ENCODE results near the gene MGAT2. TPM values are rescaled to one million over a fixed set of nuclear protein-coding genes. Genes with fewer than 3 reads are reported as not detected.
A peak's percentile ranks its signal among the peaks of the same experiment; 100 is the strongest.
"Not testable (repeated sequence)": the region's sequence is repeated elsewhere in the genome, so short reads cannot be mapped to it uniquely, and the experiment has no call there.

The MGAT2 gene
- total RNA-seq, 6 donors from 2014 or later, result 14.7 to 41.7 (median 25.5) TPM

DNA sequence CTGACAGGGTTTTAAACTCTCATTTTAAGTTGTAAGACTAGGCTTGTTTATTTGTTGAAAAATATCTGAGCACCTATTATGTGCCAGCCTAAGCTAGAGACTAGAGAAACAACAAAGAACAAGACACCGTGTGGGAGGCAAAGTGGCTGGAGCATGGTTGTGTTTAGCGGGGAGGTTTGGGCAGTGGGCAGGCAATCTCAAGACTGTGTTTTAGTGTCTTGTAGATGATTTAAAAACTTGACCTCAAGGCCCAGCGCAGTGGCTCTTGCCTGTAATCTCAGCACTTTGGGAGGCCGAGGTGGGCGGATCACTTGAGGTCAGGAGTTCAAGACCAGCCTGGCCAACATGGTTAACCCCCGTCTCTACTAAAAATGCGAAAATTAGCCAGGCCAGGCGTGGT lies 7.9 kb upstream of the MGAT2 start:
- no peak for ATAC-seq (ENCODE audit: low FRiP score in 2 of 2)
- Histone ChIP-seq H3K9me3 (no peaks in the 10 kb centered on the region), H3K27ac (no peak overlapping the region), H3K27me3 (no peaks in the 10 kb centered on the region), H3K4me3 (no peak overlapping the region), H3K4me1 (peaks cover 0 to 1% (median 0%) of the 10 kb centered on the region in 4 donors), H3K36me3 (peaks cover 0 to 13% (median 0%) of the 10 kb centered on the region in 4 donors)
- TF ChIP-seq POLR2AphosphoS5 (IDR thresholded peaks at IDR 0.05), result no peak
- TF ChIP-seq POLR2A (IDR thresholded peaks at IDR 0.05), result no peak
- TF ChIP-seq, protein P1, sequence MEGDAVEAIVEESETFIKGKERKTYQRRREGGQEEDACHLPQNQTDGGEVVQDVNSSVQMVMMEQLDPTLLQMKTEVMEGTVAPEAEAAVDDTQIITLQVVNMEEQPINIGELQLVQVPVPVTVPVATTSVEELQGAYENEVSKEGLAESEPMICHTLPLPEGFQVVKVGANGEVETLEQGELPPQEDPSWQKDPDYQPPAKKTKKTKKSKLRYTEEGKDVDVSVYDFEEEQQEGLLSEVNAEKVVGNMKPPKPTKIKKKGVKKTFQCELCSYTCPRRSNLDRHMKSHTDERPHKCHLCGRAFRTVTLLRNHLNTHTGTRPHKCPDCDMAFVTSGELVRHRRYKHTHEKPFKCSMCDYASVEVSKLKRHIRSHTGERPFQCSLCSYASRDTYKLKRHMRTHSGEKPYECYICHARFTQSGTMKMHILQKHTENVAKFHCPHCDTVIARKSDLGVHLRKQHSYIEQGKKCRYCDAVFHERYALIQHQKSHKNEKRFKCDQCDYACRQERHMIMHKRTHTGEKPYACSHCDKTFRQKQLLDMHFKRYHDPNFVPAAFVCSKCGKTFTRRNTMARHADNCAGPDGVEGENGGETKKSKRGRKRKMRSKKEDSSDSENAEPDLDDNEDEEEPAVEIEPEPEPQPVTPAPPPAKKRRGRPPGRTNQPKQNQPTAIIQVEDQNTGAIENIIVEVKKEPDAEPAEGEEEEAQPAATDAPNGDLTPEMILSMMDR (IDR thresholded peaks at IDR 0.05), result no peak
- TF ChIP-seq EP300 (IDR thresholded peaks at IDR 0.05), result no peak
- no peak for DNase-seq
- WGBS, 2 donors, result 93 to 96% methylated on average over 6 to 7 of the region's 8 CpGs

DNA sequence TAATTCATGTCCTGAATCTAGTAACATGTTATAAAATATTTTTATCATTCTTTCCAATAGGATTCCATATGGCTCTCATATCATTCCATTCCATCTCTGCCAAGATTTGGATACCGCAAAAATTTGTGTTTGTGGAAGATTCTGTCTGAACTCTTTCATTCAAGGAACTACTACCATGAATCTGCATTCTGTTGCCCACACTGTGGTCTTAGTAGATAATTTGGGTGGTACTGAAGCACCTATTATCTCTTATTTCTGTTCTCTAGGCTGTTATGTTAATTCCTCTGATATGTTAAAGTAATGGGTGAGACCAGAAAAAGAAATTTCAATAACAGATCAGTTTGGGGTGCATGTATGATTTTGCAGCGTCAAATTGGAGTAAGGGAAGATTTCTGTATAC lies 6.4 kb upstream of the MGAT2 start:
- Histone ChIP-seq H3K36me3 (peaks cover 4 to 21% (median 8%) of the 10 kb centered on the region in 4 donors), H3K27me3 (no peaks in the 10 kb centered on the region), H3K27ac (no peak overlapping the region), H3K9me3 (no peaks in the 10 kb centered on the region), H3K4me1 (peaks cover 6 to 9% (median 7%) of the 10 kb centered on the region in 4 donors), H3K4me3 (no peak overlapping the region)
- no peak for DNase-seq
- no peak for ATAC-seq (ENCODE audit: low FRiP score in 2 of 2)
- 93 to 99% methylated on average over 2 of the region's 2 CpGs for WGBS, 2 donors
- no peak for TF ChIP-seq POLR2A (IDR thresholded peaks at IDR 0.05)
- TF ChIP-seq POLR2AphosphoS5 (IDR thresholded peaks at IDR 0.05), result no peak
- no peak for TF ChIP-seq EP300 (IDR thresholded peaks at IDR 0.05)
- TF ChIP-seq, protein P1 (IDR thresholded peaks at IDR 0.05), result no peak

DNA sequence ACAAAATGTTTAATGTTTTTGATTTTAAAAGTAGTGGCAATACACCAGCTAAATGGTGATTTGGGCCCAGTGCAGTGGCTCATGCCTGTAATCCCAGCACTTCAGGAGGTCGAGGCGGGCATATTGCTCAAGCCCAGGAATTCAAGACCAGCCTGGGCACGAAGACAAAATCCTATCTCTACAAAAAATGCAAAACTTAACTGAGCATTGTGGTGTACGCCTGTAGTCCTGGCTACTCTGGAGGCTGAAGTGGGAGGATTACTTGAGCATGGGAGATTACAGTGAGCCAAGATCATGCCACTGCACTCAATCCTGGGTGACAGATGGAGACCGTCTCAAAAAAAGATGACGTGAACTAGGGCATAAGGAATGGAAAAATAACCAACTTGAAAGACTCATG lies 4.8 kb upstream of the MGAT2 start:
- Histone ChIP-seq H3K9me3 (no peaks in the 10 kb centered on the region), H3K36me3 (peaks cover 4 to 21% (median 8%) of the 10 kb centered on the region in 4 donors), H3K27me3 (no peaks in the 10 kb centered on the region), H3K4me3 (no peak overlapping the region), H3K27ac (no peak overlapping the region), H3K4me1 (peaks cover 11 to 14% (median 12%) of the 10 kb centered on the region in 4 donors)
- ATAC-seq (ENCODE audit: low FRiP score in 2 of 2) (no peak), DNase-seq (no peak)
- TF ChIP-seq EP300 (IDR thresholded peaks at IDR 0.05) (no peak), POLR2A (IDR thresholded peaks at IDR 0.05) (no peak), POLR2AphosphoS5 (IDR thresholded peaks at IDR 0.05) (no peak)
- TF ChIP-seq, protein P1 (IDR thresholded peaks at IDR 0.05), result no peak
- 92 to 93% methylated on average over 6 of the region's 6 CpGs for WGBS, 2 donors

DNA sequence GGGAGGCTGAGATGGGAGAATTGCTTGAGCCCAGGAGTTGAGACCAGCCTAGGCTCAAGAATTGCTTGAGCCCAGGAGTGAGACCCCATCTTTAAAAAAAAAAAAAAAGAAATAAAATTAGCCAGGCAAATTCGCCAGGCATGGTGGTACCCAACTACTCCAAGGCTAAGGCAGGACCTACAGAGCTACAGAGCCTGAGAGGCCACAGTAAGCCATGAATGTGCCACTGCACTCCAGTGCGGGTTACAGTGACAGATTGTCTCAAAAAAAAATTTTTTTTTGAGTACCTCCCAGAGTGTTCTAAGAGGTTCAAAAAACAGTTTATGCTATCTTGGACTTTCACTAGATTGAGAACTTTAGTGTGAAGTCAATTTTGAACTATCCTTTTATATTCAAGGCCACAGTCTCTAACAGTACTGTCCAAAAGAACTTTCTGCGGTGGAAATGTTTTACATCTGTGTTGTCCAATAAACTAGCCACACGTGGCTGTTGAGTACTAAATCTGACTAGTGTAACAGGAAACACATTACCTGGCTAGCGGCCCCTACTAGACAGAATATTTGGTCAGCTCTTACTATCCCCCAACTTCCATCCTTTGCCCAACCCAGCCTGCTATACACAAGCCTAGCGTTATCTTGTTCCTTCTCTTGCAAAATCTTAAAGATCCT lies 2.6 kb upstream of the MGAT2 start:
- 83 to 84% methylated on average over 6 of the region's 6 CpGs for WGBS, 2 donors
- no peak for TF ChIP-seq EP300 (IDR thresholded peaks at IDR 0.05)
- no peak for TF ChIP-seq POLR2AphosphoS5 (IDR thresholded peaks at IDR 0.05)
- TF ChIP-seq, protein P1 (IDR thresholded peaks at IDR 0.05), result no peak
- TF ChIP-seq POLR2A (IDR thresholded peaks at IDR 0.05), result no peak
- Histone ChIP-seq H3K9me3 (no peaks in the 10 kb centered on the region), H3K4me1 (peaks cover 25 to 30% (median 29%) of the 10 kb centered on the region in 4 donors), H3K27ac (no peak overlapping the region), H3K36me3 (peaks cover 4 to 24% (median 8%) of the 10 kb centered on the region in 4 donors), H3K4me3 (no peak overlapping the region), H3K27me3 (no peaks in the 10 kb centered on the region)
- ATAC-seq (ENCODE audit: low FRiP score in 2 of 2) (no peak), DNase-seq (no peak)

DNA sequence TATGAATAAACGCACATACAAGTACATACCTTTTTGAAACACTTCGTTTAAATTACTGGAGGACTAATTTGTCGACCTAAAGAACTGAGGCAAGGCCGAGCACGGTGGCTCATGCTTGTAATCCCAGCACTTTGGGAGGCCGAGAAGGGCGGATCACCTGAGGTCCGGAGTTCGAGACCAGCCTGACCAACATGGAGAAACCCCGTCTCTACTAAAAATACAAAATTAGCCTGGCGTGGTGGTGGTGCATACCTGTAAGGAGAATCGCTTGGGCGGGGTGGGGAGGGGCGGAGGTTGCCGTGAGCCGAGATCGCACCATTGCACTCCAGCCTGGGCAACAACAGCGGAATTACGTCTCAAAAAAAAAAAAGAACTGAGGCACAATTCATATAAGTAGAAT lies 1.3 kb upstream of the MGAT2 start:
- Histone ChIP-seq H3K4me3 (peak overlapping the region; percentile 56 to 98 (median 88)), H3K4me1 (peaks cover 35 to 43% (median 39%) of the 10 kb centered on the region in 4 donors), H3K27ac (peak overlapping the region; percentile 91 to 97 (median 96)), H3K36me3 (peaks cover 4 to 24% (median 8%) of the 10 kb centered on the region in 4 donors)
- H3K9me3 ChIP-seq; H3K27me3 ChIP-seq; DNase-seq; ATAC-seq (ENCODE audit: low FRiP score in 2 of 2): not testable (repeated sequence)
- WGBS, 2 donors, result 67 to 71% methylated on average over 19 of the region's 19 CpGs

Measured in upper lobe of left lung (tissue), 6 donors.